Stimulated activated CD8-positive, alpha-beta memory T cell treated with anti-CD3 and anti-CD28 coated beads, Interleukin-7, amount 100 ng/mL, for 4 hours (primary cell): ENCODE measurements around the gene PCAT6.
"Not testable (repeated sequence)": the region's sequence is repeated elsewhere in the genome, so short reads cannot be mapped to it uniquely, and the experiment has no call there.

Experiments
- DNase-seq, 2 donors: peaks; one replicate each; pipeline ENCODE4 v3.0.0-alpha.2; 2020; ENCODE audit warnings: low read depth in 2 of 2

The PCAT6 gene

GRCh38 chr1:202807451-202807925 lies 3.3 kb upstream of the PCAT6 start:
- DNase-seq, result peak; percentile 43 to 63

GRCh38 chr1:202807926-202808757 lies 2.6 kb upstream of the PCAT6 start, which contains the start of gene KDM5B:
KDM5B (minus strand) TSS chr1:202808421; CDS start chr1:202808305, 116 bp downstream.
- DNase-seq, result peak; percentile 54 to 71

GRCh38 chr1:202809597-202810159 lies 1.1 kb upstream of the PCAT6 start:
- DNase-seq, result no peak

GRCh38 chr1:202810193-202810614 lies 550 bp upstream of the PCAT6 start:
- no peak for DNase-seq

GRCh38 chr1:202811296-202812175 lies 782 bp downstream of the PCAT6 start:
- DNase-seq, result no peak

GRCh38 chr1:202812176-202813026 lies 1.6 kb downstream of the PCAT6 start:
- DNase-seq, result no peak

- no peak for DNase-seq
These were observed 4.4 kb downstream of the PCAT6 start for GRCh38 chr1:202815120-202815519.

GRCh38 chr1:202818819-202819218 lies 8.1 kb downstream of the PCAT6 start:
- DNase-seq, result no peak

GRCh38 chr1:202821467-202821866 lies 10.7 kb downstream of the PCAT6 start:
- DNase-seq, result no peak

- no peak for DNase-seq
These were observed 15.0 kb downstream of the PCAT6 start for GRCh38 chr1:202825748-202826147.

GRCh38 chr1:202829223-202829622 lies 18.5 kb downstream of the PCAT6 start:
- DNase-seq, result not testable (repeated sequence)

GRCh38 chr1:202831906-202832305 lies 21.2 kb downstream of the PCAT6 start:
- DNase-seq, result no peak

- DNase-seq, result no peak
These were observed 24.2 kb downstream of the PCAT6 start for GRCh38 chr1:202834771-202835547.

GRCh38 chr1:202835548-202836072 lies 24.9 kb downstream of the PCAT6 start:
- peak in 1 of 2 donors; percentile 13 for DNase-seq

- DNase-seq, result no peak
These were observed 26.1 kb downstream of the PCAT6 start for GRCh38 chr1:202836623-202837403.

- DNase-seq, result no peak
These were observed 27.1 kb downstream of the PCAT6 start for GRCh38 chr1:202837746-202838262.

- DNase-seq, result no peak
These were observed 32.3 kb downstream of the PCAT6 start for GRCh38 chr1:202843081-202843480.

GRCh38 chr1:202844259-202844658 lies 33.5 kb downstream of the PCAT6 start:
- DNase-seq, result no peak

GRCh38 chr1:202844935-202845334 lies 34.2 kb downstream of the PCAT6 start:
- no peak for DNase-seq
